ENCODE data around the gene ZXDC.

GRCh38 chr3:126431103-126431534 lies 44.6 kb downstream of the ZXDC start:
- TF ChIP-seq CTCF (IDR thresholded peaks at IDR 0.05; ENCODE audit: low read depth, low read length, poor library complexity, severe bottlenecking), result no peak
- no peak for TF ChIP-seq EZH2phosphoT487 (IDR thresholded peaks at IDR 0.05; ENCODE audit: borderline replicate concordance, low read length)

Data from DOHH2 (cell line).